Measurements from ENCODE around the gene ZNF688. TPM values are rescaled to one million over a fixed set of nuclear protein-coding genes. Genes with fewer than 3 reads are reported as not detected.

The ZNF688 gene
- total and polyA plus RNA-seq, 9 of the 15 experiments (the other 6 are each of a cell fraction or from before 2014, with no cell fraction given): 0.48 to 12.9 (median 4.5) TPM

DNA sequence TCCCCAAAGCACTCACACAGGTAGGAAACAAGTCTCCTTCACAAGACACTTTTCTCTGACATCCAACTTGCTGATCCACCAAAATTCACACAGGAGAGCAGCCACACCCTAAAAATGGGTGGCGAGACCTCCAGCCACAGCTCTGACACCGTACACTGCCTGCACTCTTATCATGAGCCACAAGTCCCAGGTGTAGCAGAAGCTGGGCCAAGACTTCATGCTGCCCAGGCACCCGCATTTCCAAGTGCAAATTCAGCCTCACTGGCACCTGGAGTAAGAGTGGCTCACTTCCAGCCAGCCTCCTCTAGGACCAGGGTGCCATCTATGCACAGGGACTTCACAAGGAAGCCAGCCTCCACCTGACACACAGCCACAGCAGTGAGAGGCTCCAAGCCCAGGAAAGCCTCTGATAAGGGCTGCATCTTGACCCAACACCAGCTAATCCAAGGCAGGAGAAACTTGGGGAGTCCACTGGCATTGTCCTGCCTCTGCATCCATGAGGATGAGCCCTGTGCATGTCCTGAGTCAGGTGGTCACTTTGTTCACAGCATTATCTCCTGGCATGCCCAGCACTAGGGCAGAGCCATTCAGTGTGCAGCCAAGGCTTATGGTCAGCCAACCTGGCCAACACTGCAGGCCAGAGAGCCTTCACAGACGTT lies 42.6 kb downstream of the ZNF688 start (continued):
- peak; percentile 28 for TF ChIP-seq KDM5B (IDR thresholded peaks at IDR 0.05; ENCODE audit: insufficient replicate concordance, low read depth, low read length)
- TF ChIP-seq CCAR2 (IDR thresholded peaks at IDR 0.05; ENCODE audit: low read depth, low read length): no peak
- TF ChIP-seq POLR2H (tag; IDR thresholded peaks at IDR 0.05; ENCODE audit: low read depth): no peak
- no peak for TF ChIP-seq ZNF282 (CRISPR knock-in tag; IDR thresholded peaks at IDR 0.05)
- TF ChIP-seq TARDBP (IDR thresholded peaks at IDR 0.05): no peak
- no peak for TF ChIP-seq CSDE1 (IDR thresholded peaks at IDR 0.05)
- TF ChIP-seq NCOA1 (IDR thresholded peaks at IDR 0.05; ENCODE audit: low read depth): no peak
- TF ChIP-seq CBFA2T3 (IDR thresholded peaks at IDR 0.05): 0 out of 2 replicates have a peak, but pooled peaks have one; percentile 4
- TF ChIP-seq HMG20A (CRISPR knock-in tag; conservative IDR thresholded peaks at IDR 0.05): no peak
- no peak for TF ChIP-seq IRF2 (CRISPR knock-in tag; IDR thresholded peaks at IDR 0.05)
- no peak for TF ChIP-seq KLF13 (tag; IDR thresholded peaks at IDR 0.05; ENCODE audit: borderline replicate concordance, low read depth)
- TF ChIP-seq, protein P1, sequence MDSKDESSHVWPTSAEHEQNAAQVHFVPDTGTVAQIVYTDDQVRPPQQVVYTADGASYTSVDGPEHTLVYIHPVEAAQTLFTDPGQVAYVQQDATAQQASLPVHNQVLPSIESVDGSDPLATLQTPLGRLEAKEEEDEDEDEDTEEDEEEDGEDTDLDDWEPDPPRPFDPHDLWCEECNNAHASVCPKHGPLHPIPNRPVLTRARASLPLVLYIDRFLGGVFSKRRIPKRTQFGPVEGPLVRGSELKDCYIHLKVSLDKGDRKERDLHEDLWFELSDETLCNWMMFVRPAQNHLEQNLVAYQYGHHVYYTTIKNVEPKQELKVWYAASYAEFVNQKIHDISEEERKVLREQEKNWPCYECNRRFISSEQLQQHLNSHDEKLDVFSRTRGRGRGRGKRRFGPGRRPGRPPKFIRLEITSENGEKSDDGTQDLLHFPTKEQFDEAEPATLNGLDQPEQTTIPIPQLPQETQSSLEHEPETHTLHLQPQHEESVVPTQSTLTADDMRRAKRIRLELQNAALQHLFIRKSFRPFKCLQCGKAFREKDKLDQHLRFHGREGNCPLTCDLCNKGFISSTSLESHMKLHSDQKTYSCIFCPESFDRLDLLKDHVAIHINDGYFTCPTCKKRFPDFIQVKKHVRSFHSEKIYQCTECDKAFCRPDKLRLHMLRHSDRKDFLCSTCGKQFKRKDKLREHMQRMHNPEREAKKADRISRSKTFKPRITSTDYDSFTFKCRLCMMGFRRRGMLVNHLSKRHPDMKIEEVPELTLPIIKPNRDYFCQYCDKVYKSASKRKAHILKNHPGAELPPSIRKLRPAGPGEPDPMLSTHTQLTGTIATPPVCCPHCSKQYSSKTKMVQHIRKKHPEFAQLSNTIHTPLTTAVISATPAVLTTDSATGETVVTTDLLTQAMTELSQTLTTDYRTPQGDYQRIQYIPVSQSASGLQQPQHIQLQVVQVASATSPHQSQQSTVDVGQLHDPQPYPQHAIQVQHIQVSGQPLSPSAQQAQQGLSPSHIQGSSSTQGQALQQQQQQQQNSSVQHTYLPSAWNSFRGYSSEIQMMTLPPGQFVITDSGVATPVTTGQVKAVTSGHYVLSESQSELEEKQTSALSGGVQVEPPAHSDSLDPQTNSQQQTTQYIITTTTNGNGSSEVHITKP (IDR thresholded peaks at IDR 0.05; ENCODE audit: partially characterized antibody): no peak
- TF ChIP-seq RBM25 (IDR thresholded peaks at IDR 0.05; ENCODE audit: low read depth, low read length, severe bottlenecking): peak; percentile 38
- no peak for TF ChIP-seq GABPB2 (CRISPR knock-in tag; conservative IDR thresholded peaks at IDR 0.05)
- TF ChIP-seq ZNF780A (CRISPR knock-in tag; IDR thresholded peaks at IDR 0.05): no peak
- TF ChIP-seq ZNF274 (IDR thresholded peaks at IDR 0.05; ENCODE audit: borderline replicate concordance, low read depth, low read length): no peak
- TF ChIP-seq, protein P2, sequence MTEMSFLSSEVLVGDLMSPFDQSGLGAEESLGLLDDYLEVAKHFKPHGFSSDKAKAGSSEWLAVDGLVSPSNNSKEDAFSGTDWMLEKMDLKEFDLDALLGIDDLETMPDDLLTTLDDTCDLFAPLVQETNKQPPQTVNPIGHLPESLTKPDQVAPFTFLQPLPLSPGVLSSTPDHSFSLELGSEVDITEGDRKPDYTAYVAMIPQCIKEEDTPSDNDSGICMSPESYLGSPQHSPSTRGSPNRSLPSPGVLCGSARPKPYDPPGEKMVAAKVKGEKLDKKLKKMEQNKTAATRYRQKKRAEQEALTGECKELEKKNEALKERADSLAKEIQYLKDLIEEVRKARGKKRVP (CRISPR knock-in tag; IDR thresholded peaks at IDR 0.05): no peak
- no peak for TF ChIP-seq BHLHE40 (IDR thresholded peaks at IDR 0.05; ENCODE audit: low read length)
- TF ChIP-seq TEAD2 (tag; IDR thresholded peaks at IDR 0.05): no peak
- peak; percentile 24; the same call in 1 of the 2 replicates for TF ChIP-seq ZNF316 (IDR thresholded peaks at IDR 0.05)
- TF ChIP-seq ZNF165 (CRISPR knock-in tag; IDR thresholded peaks at IDR 0.05; ENCODE audit: borderline replicate concordance): no peak
- TF ChIP-seq, protein P3, sequence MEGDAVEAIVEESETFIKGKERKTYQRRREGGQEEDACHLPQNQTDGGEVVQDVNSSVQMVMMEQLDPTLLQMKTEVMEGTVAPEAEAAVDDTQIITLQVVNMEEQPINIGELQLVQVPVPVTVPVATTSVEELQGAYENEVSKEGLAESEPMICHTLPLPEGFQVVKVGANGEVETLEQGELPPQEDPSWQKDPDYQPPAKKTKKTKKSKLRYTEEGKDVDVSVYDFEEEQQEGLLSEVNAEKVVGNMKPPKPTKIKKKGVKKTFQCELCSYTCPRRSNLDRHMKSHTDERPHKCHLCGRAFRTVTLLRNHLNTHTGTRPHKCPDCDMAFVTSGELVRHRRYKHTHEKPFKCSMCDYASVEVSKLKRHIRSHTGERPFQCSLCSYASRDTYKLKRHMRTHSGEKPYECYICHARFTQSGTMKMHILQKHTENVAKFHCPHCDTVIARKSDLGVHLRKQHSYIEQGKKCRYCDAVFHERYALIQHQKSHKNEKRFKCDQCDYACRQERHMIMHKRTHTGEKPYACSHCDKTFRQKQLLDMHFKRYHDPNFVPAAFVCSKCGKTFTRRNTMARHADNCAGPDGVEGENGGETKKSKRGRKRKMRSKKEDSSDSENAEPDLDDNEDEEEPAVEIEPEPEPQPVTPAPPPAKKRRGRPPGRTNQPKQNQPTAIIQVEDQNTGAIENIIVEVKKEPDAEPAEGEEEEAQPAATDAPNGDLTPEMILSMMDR (IDR thresholded peaks at IDR 0.05 in 2 of 3, conservative IDR thresholded peaks at IDR 0.05 in 1 of 3; ENCODE audit: insufficient read depth in 2 of 3, low read depth in 1 of 3, low read length in 3 of 3): no peak
- TF ChIP-seq KAT8 (IDR thresholded peaks at IDR 0.05; ENCODE audit: low read depth): no peak
- TF ChIP-seq MYBL2 (IDR thresholded peaks at IDR 0.05; ENCODE audit: low read depth): no peak
- no peak for TF ChIP-seq MYBL2 (CRISPR knock-in tag; IDR thresholded peaks at IDR 0.05; ENCODE audit: borderline replicate concordance)
